GM23248 (cell line): ENCODE results near the gene SYT15.

Experiments
- EZH2 ChIP-seq: fragments of 200-600 bp; sonication (generic); IDR thresholded peaks from 2 replicates; pipeline ENCODE4 v1.6.1; 2018; ENCODE audit warnings: antibody characterized with exemption, mild to moderate bottlenecking; ENCODE audit not compliant: insufficient read depth, poor library complexity, severe bottlenecking
- EZH2phosphoT487 ChIP-seq: fragments of 200-600 bp; sonication (generic); IDR thresholded peaks from 2 replicates; pipeline ENCODE4 v1.6.1; 2018; ENCODE audit warnings: antibody characterized with exemption, moderate library complexity, mild to moderate bottlenecking, low read depth; ENCODE audit not compliant: insufficient read depth

- no peak for TF ChIP-seq EZH2phosphoT487
- no peak for TF ChIP-seq EZH2
Measured at GRCh38 chr10:46536171-46536570, 42.8 kb upstream of the SYT15 start.
